ENCODE data around the gene DTNB.

Gene DTNB

DNA sequence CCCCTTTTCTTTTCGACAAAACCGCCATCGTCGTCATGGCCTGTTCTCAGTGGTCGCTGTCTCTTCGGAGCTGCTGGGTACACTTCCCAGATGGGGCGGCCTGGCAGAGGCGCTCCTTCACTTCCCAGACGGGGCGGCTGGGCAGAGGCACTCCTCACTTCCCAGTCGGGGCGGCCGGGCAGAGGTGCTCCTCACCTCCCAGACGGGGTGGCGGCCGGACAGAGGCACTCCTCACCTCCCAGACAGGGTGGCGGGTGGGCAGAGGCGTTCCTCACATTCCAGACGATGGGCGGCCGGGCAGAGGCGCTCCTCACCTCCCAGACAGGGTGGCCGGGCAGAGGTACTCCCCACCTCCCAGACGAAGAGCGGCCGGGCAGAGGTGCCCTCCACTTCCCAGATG, 138.9 kb downstream of the DTNB start:
- TF ChIP-seq GATA2 (IDR thresholded peaks at IDR 0.05; ENCODE audit: low read depth, low read length), result no peak
- no peak for TF ChIP-seq GATA3 (IDR thresholded peaks at IDR 0.05; ENCODE audit: low read depth, low read length)

DNA sequence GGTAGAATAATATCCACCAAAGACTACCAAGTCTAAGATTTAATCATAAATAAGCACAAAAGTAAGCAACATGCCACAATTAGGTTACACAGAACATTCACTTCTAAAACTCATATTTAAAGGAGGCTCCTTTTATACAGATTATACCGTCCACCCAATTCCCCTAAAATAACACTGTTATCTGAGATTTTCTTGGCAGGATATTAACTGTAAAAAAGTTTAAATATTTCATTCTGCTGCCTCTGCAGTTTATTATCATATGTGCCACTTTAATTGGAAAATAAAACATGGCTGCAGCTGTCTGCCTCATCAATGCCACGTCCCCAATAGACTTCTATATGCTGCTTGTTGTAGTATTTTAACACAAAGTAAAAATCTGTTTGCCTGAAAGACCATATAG, 140.9 kb downstream of the DTNB start:
- TF ChIP-seq GATA2 (IDR thresholded peaks at IDR 0.05; ENCODE audit: low read depth, low read length) (no peak), GATA3 (IDR thresholded peaks at IDR 0.05; ENCODE audit: low read depth, low read length) (no peak)

DNA sequence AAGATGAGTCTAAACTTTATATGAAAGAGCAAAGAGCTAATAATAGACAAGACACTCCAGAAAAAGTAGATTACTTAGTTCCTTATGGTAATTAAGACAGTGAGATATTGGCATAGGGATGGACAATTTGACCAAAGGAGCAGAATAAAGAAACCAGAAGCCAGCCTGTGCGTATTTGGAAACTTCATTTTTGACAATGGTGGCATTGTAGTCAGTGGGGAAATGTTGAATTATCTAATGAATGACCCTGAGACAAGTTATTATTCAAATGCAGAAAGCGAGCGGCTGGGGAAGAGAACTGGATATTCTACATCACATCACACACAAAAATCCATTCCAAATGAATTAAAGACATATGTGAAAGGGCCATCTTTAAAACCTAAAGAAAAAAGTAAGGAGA, 144.3 kb downstream of the DTNB start:
- TF ChIP-seq GATA3 (IDR thresholded peaks at IDR 0.05; ENCODE audit: low read depth, low read length), result no peak
- no peak for TF ChIP-seq GATA2 (IDR thresholded peaks at IDR 0.05; ENCODE audit: low read depth, low read length)

DNA sequence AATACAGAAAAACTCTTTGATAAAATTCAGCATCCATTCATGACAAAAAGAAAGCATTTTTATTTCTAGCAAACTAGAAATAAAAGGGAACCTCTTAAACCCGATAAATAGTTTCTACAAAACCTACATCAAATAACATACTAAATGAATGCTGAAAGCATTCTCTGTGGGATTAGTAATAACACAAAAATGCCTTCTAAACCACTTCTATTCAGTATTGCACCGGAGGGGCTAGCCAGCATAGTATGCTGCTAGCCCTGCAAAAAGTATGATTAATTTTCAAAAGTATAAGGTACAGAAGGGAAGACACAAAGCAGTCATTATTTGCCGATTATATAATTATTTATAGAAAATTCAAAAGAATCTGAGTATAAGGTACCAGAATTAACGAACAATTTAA, 145.2 kb downstream of the DTNB start:
- TF ChIP-seq GATA2 (IDR thresholded peaks at IDR 0.05; ENCODE audit: low read depth, low read length), result no peak
- no peak for TF ChIP-seq GATA3 (IDR thresholded peaks at IDR 0.05; ENCODE audit: low read depth, low read length)

DNA sequence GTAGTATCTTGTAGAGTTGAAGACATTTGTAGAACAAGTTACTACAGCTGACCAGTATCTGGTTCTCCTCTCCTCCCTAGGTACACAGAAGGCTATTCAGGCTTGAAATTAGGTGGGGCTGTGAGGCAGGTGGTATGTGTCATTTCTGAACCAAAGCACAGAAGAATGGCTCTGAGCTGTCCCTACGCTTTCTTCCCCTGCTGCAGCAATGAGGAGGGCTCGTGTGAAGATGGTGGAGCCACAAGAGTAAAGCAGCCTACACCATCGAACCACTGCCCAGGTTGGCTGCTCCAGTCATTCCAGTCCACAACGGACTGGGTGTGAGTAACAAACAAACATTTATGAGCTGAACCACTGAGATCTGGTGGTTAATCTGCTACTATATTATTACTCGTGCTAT, 148.9 kb downstream of the DTNB start:
- TF ChIP-seq GATA2 (IDR thresholded peaks at IDR 0.05; ENCODE audit: low read depth, low read length) (no peak), GATA3 (IDR thresholded peaks at IDR 0.05; ENCODE audit: low read depth, low read length) (no peak)

DNA sequence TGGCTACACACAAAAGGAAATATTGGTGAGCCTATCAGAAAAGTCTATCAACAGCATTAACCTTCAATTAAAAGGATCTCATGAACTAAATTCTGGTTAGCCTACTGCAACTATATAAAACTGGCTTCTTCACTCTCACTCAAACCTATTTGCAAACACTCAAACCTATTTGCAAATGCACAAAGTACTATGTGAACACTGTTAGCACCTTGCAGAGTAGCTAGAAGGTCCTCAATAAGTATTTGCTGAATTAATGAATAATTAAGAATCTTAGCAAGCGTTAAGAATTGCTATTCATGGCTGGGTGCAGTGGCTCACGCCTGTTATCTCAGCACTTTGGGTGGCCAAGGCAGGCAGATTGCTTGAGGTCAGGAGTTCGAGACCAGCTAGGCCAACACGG, 150.3 kb downstream of the DTNB start:
- TF ChIP-seq GATA2 (IDR thresholded peaks at IDR 0.05; ENCODE audit: low read depth, low read length) (no peak), GATA3 (IDR thresholded peaks at IDR 0.05; ENCODE audit: low read depth, low read length) (no peak)

DNA sequence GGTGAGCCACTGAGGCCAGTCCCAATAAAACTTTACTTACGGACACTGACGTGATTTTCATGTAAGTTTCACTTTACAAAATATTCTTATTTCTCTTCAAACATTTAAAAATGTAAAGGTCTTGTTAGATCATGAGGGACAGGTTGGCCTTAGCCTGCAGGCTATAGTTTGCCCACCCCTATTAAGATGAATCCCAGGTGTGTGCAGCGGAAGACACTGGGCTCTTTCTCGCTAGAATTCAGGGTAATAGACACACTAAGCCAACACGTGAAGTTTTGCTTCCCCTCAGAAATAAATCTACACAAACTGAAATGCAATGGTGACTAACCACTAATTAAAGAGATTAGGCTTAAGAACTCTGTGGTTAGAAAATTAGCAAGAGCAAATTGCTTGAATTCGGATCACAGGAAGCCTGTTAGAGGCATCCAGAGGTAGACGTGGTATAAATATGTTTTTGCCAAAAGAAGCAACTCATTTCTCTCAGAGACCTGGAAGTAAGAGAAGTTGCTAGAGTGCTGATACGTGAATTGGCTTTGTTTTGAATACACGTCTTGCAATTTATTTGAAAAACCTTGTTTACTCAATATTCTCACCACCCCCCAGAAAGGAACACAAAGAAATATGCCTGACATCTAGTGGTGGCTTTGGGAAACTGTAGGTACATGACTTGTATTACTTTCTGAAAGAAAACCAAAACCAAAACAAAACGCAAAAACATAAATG, 151.6 kb downstream of the DTNB start:
- no peak for TF ChIP-seq GATA3 (IDR thresholded peaks at IDR 0.05; ENCODE audit: low read depth, low read length)

DNA sequence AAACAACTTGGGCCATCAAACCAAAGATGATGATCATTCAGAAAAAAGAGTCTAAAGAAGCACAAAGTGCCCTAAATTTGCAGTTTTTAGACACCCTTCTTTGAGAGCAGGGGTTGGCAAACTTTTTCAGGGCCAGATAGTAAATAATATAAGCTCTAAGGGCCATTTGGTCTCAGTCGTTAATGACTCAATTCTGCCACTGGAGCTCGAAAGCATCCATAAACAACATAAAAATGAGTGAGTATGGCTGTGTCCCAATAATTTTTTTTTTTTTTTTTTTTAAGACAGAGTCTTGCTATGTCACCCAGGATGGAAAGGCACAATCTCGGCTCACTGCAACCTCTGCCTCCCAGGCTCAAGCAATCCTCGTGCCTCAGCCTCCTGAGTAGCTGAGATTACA, 152.3 kb downstream of the DTNB start:
- no peak for TF ChIP-seq GATA2 (IDR thresholded peaks at IDR 0.05; ENCODE audit: low read depth, low read length)
- TF ChIP-seq GATA3 (IDR thresholded peaks at IDR 0.05; ENCODE audit: low read depth, low read length), result no peak

DNA sequence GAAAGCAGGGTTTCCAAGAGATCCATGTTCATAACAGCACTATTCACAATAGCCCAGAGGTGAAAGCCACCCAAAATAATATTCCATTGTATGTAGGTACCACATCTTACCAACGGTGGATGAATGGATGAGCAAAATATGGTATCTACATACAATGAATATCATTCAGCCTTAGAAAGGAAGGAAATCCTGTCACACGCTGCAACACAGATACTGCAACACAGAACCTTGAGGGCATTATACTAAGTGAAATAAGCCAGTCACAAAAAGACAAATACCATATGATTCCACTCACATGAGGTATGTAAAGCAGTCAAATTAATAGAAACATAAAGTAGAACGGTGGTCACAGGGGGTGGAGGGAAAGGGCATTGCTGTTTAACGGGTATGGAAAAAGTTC, 155.7 kb downstream of the DTNB start:
- TF ChIP-seq GATA2 (IDR thresholded peaks at IDR 0.05; ENCODE audit: low read depth, low read length) (no peak), GATA3 (IDR thresholded peaks at IDR 0.05; ENCODE audit: low read depth, low read length) (no peak)

DNA sequence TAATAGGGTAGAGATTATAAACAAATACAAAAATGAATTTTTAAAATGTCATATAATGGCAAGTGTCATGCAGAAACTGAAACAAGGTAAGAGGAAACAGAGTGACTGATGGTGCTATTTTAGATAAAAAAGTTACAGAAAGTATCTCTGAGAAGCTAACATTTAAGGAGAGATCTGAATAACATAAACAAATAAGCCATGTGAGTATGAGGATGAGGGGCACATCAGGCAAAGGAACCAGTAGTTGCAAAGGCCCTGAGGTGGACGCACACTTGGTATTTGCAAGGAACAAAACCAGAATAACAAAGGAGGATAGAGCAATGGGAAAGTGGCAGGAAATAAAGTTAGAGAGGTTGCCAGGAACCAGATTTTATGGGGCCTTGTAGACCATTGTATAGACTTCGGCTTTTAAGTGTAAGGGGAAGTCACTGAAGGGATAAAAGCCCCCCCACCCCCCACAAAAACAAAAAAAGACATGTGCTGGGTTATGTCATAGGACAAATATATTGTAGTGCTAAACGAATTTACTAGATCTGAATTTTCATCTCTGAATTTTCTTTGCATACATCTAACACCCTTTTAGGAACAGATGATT, 159.2 kb downstream of the DTNB start:
- TF ChIP-seq GATA2 (IDR thresholded peaks at IDR 0.05; ENCODE audit: low read depth, low read length), result no peak
- no peak; the same call in 1 of the 2 replicates for TF ChIP-seq GATA3 (IDR thresholded peaks at IDR 0.05; ENCODE audit: low read depth, low read length)

DNA sequence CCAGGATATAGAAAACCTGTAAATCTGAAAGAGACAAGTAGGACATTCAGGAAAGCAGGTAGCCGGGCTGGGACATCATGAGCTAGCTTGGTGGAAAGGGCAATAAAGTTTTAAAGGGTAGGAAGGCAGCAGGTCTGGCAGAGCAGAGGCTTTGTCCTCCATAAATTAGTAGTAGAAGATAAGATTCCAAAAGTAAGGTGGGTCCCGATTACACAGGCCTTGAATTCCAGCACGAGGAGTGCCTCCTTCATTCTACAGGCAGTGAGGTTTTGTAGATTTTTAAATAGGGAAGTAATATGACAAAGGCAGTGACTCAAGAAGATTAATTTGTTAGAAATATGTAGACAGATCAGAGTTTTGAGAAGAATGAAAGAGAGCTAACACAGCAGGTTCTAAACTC, 160.7 kb downstream of the DTNB start:
- TF ChIP-seq GATA3 (IDR thresholded peaks at IDR 0.05; ENCODE audit: low read depth, low read length) (no peak), GATA2 (IDR thresholded peaks at IDR 0.05; ENCODE audit: low read depth, low read length) (no peak)

DNA sequence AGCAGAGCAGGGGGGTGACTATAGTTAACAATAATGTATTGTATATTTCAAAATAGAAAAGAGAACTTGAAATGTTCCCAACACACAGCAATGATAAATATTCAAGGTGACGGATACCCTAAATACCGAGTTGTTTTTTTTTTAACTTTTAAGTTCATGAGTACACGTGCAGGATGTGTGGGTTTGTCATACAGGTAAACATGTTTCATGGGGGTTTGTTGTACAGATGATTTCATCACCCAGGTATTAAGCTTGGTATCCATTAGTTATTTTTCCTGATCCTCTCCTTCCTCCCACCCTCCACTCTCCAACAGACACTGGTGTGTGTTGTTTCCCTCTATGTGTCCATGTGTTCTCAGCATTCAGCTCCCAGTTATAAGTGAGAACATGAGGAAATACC, 167.2 kb downstream of the DTNB start:
- no peak for TF ChIP-seq GATA3 (IDR thresholded peaks at IDR 0.05; ENCODE audit: low read depth, low read length)
- no peak for TF ChIP-seq GATA2 (IDR thresholded peaks at IDR 0.05; ENCODE audit: low read depth, low read length)

DNA sequence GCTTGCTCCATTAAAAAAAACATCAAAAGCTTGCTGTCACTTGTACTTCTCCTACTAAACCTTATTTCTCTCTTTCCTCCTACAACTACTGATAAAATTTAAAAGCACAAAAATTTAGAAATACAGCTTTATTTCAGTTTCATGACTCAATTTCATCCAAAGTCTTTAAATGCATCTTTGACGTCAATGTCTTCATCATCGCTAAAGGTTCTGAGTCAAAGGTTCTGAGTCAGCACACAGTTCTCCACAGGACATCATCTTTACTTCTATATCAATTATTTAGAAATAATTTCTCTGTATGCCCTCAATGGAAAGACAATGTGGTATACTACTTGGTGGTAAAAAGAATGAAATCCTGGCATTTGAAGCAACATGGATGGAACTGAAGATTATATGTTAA, 167.8 kb downstream of the DTNB start:
- no peak for TF ChIP-seq GATA3 (IDR thresholded peaks at IDR 0.05; ENCODE audit: low read depth, low read length)

DNA sequence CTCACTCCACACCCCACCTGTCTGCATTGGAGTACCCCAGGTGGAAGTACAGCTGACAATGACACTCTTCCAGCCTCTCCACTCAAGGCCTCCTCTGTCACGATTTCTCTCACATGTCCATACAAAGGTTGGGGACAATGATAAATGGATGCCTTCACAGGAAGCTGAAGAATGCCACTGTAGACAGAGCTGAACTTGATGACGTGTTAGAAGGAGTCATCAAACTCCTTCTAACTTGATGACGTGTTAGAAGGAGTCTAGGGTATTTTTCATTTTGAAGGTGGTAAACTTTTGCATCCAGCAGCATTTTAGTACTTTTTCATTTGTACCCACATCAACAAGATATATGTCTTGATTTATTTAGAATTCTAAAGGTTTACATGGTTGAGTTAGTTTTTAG, 168.2 kb downstream of the DTNB start:
- TF ChIP-seq GATA2 (IDR thresholded peaks at IDR 0.05; ENCODE audit: low read depth, low read length) (no peak), GATA3 (IDR thresholded peaks at IDR 0.05; ENCODE audit: low read depth, low read length) (no peak)

DNA sequence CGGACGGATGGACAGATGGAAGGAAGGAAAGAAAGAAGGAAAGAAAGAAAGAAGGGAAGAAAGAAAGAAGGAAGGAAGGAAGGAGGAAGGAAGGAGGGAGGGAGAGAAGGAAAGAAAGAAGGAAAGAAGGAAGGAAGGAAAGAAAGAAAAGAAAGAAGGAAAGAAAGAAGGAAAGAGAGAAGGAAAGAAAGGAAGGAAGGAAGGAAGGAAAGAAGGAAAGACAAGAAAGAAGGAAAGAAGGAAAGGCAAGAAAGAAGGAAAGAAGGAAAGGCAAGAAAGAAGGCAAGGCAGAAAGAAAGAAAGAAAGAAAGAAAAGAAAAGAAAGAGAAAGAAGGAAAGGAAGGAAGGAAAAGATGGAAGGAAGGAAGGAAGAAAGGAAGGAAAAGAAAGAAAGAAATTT, 169.1 kb downstream of the DTNB start:
- TF ChIP-seq GATA2 (IDR thresholded peaks at IDR 0.05; ENCODE audit: low read depth, low read length), result no peak
- TF ChIP-seq GATA3 (IDR thresholded peaks at IDR 0.05; ENCODE audit: low read depth, low read length), result no peak

DNA sequence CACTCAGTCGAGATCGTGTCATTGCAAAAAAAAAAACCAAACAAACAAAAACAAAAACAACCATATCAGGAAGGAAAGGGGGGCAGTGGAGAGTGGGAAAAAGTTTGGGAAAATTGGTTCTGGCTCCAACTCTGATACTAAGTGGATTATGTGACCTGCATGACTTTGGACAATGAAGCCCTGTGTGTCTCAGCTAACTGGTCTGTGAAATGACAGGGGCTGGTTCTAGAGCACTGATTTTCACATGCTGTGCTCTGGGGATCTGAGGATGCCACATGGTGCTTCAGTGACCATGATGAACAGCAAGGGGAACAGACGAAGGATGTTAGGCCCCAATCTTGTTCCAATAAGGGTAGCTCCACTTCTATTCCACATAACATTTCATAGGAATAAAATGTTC, 174.2 kb downstream of the DTNB start:
- TF ChIP-seq GATA2 (IDR thresholded peaks at IDR 0.05; ENCODE audit: low read depth, low read length) (no peak), GATA3 (IDR thresholded peaks at IDR 0.05; ENCODE audit: low read depth, low read length) (no peak)
